GM18526 (cell line): ENCODE data around the gene CA11.

ENCODE experiments used
- POLR2A ChIP-seq: IDR thresholded peaks from 3 replicates; pipeline ENCODE4 v1.6.1; 2011; ENCODE audit not compliant: insufficient read length; ENCODE audit errors: extremely low read depth

CA11 gene

DNA sequence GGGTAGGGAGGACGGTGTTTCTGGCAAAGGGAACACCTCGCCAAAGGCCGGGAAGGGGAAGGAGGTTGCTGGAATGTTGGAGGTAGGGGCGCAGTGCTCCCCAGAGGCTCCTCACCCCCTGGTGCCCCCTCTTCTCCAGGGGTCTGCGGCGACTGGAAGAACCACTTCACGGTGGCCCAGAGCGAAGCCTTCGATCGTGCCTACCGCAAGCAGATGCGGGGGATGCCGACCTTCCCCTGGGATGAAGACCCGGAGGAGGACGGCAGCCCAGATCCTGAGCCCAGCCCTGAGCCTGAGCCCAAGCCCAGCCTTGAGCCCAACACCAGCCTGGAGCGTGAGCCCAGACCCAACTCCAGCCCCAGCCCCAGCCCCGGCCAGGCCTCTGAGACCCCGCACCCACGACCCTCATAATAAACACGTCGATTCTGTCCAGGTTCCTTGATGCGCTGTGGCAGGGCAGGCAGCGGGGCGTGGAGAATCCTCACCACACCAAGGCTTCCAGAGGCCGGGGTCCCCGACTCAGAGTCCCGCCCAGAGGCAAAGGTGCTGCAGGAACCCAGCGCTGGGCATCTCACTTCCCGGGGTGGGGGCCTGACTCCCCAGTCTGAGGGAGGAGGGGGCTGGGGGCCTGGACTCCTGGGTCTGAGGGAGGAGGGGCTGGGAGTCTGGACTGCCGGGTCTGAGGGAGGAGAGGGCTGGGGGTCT lies 46.8 kb downstream of the CA11 start:
- no peak for TF ChIP-seq POLR2A

DNA sequence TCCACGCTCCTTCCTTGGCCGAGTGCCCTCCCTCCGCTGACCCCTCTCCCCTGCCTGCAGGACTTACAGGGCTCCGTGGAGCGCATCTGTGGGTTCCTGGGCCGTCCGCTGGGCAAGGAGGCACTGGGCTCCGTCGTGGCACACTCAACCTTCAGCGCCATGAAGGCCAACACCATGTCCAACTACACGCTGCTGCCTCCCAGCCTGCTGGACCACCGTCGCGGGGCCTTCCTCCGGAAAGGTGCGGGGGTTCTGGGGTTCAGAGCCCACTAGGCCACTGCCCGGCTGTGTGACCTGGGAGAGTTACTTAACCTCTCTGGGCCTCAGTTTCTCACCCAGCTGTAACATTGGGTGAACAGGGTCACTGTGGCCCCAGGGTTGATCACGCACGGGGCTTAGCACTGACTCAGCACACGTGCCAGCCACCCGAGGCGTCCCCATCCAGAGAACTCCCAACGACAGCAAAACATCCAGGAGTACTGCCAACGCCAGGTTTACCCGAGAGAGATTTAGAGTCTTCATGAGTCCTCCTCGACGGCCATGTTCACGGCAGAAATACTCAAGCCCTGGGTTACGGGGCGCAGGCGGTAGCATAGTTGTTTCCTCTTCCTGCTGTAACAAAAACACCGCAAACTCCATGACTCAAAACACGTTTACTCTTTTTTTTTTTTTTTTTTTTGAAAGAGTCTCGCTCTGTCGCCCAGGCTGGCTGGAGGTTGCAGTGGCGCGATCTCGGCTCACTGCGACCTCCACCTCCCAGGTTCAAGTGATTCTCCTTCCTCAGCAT lies 49.1 kb downstream of the CA11 start:
- no peak for TF ChIP-seq POLR2A

DNA sequence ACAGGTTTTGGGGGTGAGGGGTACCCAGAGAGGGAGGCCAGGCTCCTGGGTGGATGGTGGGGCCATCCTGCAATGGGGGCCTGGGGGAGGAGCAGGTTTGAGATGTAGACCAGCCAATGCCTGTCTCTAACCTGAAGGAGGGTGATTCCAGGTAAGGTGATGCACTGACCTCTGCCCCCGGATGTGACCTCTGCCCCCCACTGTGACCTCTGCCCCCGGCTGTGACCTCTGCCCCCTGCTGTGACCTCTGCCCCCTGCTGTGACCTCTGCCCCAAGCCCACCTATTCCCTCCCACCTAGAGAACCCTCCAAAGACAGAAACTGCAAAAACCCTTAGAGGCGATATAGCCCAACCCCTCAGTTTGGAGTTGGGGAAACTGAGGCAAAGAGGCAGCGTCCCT lies 49.8 kb downstream of the CA11 start:
- no peak for TF ChIP-seq POLR2A

DNA sequence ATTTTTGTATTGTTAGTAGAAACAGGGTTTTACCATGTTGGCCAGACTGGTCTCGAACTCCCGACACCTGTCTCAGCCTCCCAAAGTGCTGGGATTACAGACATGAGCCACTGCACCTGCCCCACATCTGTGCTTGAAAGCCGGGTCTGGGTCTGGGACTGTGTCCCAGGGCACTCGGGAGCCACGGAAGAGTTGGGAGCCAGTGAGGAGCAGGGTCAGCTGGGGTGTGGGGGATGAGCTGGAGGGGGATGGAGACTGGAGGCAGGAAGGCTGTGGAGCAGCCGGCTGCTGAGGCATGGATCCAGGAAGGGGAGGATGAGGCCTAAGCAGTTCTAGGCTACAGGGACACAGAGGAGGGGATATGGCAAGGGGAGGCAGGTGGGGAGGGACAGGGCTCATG lies 50.2 kb downstream of the CA11 start:
- no peak for TF ChIP-seq POLR2A

DNA sequence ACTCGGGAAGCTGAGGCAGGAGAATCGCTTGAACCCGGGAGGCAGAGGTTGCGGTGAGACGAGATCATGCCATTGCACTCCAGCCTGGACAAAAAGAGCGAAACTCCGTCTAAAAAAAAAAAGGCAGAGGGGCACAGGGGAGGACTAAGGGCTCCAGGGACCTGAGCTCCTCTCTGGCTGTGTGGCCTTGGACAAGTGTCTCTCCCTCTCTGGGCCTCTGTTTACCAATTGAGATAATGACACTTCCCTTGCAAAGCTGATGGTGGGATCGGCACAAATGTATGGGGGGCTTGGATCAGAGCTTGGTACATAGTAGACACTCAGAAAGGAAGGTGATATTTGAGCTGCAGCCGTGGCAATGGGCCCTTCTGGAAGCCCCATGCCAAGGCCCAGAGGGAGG lies 50.8 kb downstream of the CA11 start:
- TF ChIP-seq POLR2A, result no peak

DNA sequence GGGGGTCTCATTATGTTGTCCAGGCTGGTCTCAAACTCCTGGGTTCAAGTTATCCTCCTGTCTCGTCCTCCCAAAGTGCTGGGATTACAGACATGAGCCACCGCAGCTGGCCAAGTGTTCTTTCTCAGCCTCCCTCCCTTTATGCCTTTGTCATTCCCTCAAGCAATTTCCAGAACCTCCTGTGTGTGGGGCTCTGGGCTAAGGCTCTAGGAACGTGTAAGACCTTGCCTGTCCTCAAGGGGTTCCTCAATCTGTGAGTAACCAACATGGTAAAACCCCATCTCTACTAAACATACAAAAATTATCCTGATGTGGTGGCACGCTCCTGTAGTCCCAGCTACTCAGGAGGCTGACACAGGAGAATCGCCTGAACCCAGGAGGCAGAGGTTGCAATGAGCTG lies 55.0 kb downstream of the CA11 start:
- TF ChIP-seq POLR2A, result no peak

DNA sequence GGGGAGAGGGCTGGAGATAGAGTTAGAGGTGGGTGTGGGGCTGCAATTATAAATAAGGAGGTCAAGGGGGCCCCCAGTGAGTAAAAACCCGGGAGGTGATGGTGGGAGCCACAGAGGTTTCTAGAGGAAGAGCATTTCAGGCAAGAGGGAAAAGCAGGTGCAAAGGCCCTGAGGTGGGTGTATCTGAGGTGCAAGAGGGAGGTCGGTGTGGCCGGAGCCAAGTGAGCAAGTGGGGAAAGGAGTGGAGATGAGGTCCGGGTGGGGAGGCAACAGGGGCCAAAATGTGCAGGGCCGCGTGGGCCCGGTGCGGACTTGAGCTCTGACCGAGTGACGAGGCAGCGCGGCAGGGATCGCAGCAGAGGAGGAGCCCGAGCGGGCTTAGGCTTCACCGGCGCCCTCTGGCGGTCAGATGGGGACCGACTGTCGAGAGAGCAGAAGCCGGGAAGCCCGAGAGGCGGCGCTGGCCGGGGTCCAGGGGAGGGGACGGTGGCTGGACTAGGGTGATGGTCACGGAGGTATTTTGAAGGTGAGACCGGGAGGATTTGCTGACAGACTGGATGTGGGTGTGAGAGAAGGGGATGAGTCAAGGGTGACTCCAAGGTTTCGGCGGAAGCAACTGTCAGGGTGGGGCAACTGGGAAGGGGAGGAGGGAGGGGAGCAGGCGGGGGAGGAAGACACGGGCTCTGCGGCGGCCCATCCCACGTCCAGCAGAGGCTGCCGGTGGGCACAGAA lies 57.2 kb downstream of the CA11 start:
- TF ChIP-seq POLR2A, result no peak
